Tracheal epithelial cell (primary cell): Measurements from ENCODE around the gene ARHGEF6. TPM values are rescaled to one million over a fixed set of nuclear protein-coding genes. Genes with fewer than 3 reads are reported as not detected.

Source experiments
- total RNA-seq: library from RNA; depleted of rRNA; stranded (reverse); fragments of >200 nt; gene quantifications from 2 replicates; pipeline ENCODE4 v1.2.1, GENCODE V29; 2014

The ARHGEF6 gene
- total RNA-seq = 0.64 and 0.72 TPM in 2 replicates

GRCh38 chrX:136780763-136781162 is at the start of gene ARHGEF6:
ARHGEF6 (minus strand) TSS chrX:136780932; CDS start chrX:136780882, 50 bp downstream.

GRCh38 chrX:136647677-136648360 is 132.9 kb downstream of the ARHGEF6 start, which contains the start of gene CD40LG:
CD40LG (plus strand) TSS chrX:136648158; CDS start chrX:136648249, 91 bp downstream.

Other genes with a start within 250 kb of the ARHGEF6 start
- gene VGLL1, start 248.7 kb downstream of the ARHGEF6 start, total RNA-seq = 0.43 and 1.4 TPM in 2 replicates
- gene CD40LG, start 132.8 kb downstream of the ARHGEF6 start, total RNA-seq = not detected in 2 replicates
- gene RBMX, start 99.8 kb upstream of the ARHGEF6 start, total RNA-seq = 126 and 145 TPM in 2 replicates